T-helper 2 cell treated with Interferon-gamma antibody and Interleukin-4, amounts not matched to agents 5 μg/mL and 100 μg/mL, for 36 hours (primary cell): ENCODE results near the gene KRT78.

ENCODE experiments used
- DNase-seq: peaks from one replicate; pipeline ENCODE4 v3.0.0; 2021; ENCODE audit warnings: low spot score
- H3K27ac Mint-ChIP-seq: one replicate; pipeline ENCODE4 v1.8.0; 2021; ENCODE audit warnings: mild to moderate bottlenecking, mixed read lengths
- H3K27me3 Mint-ChIP-seq: one replicate; pipeline ENCODE4 v1.8.0; 2021; ENCODE audit warnings: low read depth, mixed read lengths
- H3K36me3 Mint-ChIP-seq: one replicate; pipeline ENCODE4 v1.8.0; 2021; ENCODE audit warnings: low read depth, mixed read lengths
- H3K4me1 Mint-ChIP-seq: one replicate; pipeline ENCODE4 v1.8.0; 2021; ENCODE audit warnings: low read depth, mixed read lengths
- H3K4me3 Mint-ChIP-seq: one replicate; pipeline ENCODE4 v1.8.0; 2022; ENCODE audit warnings: mild to moderate bottlenecking, moderate library complexity, mixed read lengths
- H3K9me3 Mint-ChIP-seq: one replicate; pipeline ENCODE4 v1.8.0; 2021; ENCODE audit warnings: mixed read lengths

Gene KRT78

DNA sequence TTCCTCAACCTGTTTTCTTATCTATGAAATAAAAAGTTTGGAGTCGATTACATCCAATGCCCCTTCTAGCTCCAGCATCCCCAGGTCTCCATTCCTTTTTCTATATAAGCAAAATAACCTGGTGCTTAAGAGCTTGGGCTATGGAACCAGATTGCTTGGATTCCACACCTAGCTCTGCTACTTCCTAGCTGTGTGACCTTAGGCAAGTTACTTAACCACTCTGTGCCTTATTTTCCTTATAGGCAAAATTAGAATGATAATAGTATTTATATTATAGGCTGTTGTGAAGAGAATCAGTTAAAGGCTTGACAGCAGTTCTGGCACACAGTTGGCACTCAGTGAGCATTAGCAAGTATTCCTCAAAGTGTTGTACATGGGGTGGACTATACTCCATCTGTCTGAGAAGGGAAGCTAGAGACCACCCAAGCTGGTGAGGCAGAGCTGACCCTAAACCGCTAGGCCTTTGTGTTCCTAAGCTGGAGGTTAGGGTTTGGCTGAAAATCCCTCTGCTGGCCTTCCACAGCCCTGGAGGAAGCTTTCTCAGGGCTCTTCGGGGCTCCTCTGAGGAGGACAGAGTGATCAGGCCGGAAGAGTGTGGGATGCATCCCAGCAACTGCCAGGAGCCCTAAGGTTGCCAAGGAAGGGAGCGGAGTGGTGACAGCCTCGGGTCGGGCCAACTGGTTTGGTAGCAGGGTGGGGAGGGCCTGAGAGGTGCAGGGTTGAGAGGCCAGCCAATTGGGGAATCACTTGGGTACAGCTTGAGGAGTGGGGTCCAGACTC, 28.9 kb downstream of the KRT78 start:
- Mint-ChIP-seq H3K36me3 (no peaks in the 10 kb centered on the region), H3K27ac (no peak overlapping the region), H3K9me3 (no peaks in the 10 kb centered on the region), H3K27me3 (no peaks in the 10 kb centered on the region), H3K4me1 (peaks cover 4% of the 10 kb centered on the region), H3K4me3 (no peak overlapping the region)
- DNase-seq, result no peak

GRCh38 chr12:52818887-52819420, 29.8 kb downstream of the KRT78 start:
- no peaks in the 10 kb centered on the region for H3K9me3 Mint-ChIP-seq
- H3K4me3 Mint-ChIP-seq, result no peak overlapping the region
- peaks cover 2% of the 10 kb centered on the region for H3K27me3 Mint-ChIP-seq
- DNase-seq, result no peak
- no peaks in the 10 kb centered on the region for H3K36me3 Mint-ChIP-seq
- peaks cover 4% of the 10 kb centered on the region for H3K4me1 Mint-ChIP-seq
- H3K27ac Mint-ChIP-seq, result no peak overlapping the region

DNA sequence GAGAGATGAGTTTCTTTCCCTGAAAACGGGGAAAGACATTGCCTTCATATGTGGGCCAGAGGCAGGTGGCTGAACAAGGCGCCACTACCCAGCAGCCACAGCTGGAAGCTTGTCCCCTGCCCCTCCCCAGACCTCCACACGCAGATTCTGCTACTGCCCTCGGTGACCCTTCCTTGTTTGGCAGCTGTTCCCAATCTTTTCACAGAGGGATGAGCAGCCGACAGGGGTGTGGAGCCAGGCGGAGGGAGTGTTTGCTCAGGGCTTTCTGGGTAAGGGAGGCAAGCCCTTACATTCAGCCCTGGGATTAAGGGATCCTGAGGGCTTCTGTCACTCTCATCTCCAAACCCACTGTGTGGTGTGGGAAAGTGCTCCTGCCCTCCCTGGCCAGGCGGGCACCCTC, 30.4 kb downstream of the KRT78 start:
- Mint-ChIP-seq H3K4me3 (no peak overlapping the region), H3K27me3 (peaks cover 2% of the 10 kb centered on the region), H3K27ac (no peak overlapping the region), H3K4me1 (peaks cover 4% of the 10 kb centered on the region), H3K36me3 (no peaks in the 10 kb centered on the region), H3K9me3 (no peaks in the 10 kb centered on the region)
- DNase-seq, result no peak

GRCh38 chr12:52817699-52818238, 31.0 kb downstream of the KRT78 start:
- Mint-ChIP-seq H3K9me3 (no peaks in the 10 kb centered on the region), H3K27ac (no peak overlapping the region), H3K4me3 (no peak overlapping the region), H3K27me3 (peaks cover 2% of the 10 kb centered on the region), H3K4me1 (peaks cover 4% of the 10 kb centered on the region), H3K36me3 (no peaks in the 10 kb centered on the region)
- no peak for DNase-seq

DNA sequence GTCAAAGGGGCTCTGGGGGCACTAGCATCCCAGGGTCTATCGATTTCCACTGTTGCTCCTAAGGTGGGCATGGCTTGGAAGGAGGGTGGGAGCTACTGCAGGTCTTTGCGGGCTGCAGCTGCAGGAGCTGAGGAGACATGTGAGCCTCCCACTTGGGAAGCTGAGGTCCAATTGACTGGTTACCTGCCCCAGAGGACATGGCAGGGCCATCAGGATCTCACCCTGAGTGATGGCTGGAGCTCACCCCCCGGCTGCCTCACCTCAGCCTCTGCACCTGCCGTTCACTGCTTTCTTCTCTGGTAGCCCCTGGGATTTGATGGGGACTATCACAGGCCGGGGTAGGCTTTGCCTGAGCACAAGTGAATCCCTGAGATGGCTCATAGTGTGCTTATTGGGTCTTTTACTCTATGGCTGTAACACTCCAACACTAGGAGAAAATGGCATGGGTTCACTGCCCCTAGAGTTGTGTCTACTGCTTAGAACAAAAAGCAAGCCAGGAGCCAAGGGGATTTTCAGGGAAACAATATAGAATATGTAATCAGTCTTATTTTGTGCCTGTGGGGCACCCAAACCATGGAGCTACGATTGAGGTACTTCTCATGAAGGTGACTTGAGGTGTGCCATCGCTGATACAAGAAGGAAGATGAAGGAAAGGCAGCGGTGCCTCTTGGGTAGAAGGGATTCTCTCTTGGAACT, 31.6 kb downstream of the KRT78 start:
- no peak for DNase-seq
- H3K9me3 Mint-ChIP-seq, result no peaks in the 10 kb centered on the region
- peaks cover 4% of the 10 kb centered on the region for H3K4me1 Mint-ChIP-seq
- peaks cover 2% of the 10 kb centered on the region for H3K27me3 Mint-ChIP-seq
- no peak overlapping the region for H3K4me3 Mint-ChIP-seq
- H3K36me3 Mint-ChIP-seq, result no peaks in the 10 kb centered on the region
- H3K27ac Mint-ChIP-seq, result no peak overlapping the region

DNA sequence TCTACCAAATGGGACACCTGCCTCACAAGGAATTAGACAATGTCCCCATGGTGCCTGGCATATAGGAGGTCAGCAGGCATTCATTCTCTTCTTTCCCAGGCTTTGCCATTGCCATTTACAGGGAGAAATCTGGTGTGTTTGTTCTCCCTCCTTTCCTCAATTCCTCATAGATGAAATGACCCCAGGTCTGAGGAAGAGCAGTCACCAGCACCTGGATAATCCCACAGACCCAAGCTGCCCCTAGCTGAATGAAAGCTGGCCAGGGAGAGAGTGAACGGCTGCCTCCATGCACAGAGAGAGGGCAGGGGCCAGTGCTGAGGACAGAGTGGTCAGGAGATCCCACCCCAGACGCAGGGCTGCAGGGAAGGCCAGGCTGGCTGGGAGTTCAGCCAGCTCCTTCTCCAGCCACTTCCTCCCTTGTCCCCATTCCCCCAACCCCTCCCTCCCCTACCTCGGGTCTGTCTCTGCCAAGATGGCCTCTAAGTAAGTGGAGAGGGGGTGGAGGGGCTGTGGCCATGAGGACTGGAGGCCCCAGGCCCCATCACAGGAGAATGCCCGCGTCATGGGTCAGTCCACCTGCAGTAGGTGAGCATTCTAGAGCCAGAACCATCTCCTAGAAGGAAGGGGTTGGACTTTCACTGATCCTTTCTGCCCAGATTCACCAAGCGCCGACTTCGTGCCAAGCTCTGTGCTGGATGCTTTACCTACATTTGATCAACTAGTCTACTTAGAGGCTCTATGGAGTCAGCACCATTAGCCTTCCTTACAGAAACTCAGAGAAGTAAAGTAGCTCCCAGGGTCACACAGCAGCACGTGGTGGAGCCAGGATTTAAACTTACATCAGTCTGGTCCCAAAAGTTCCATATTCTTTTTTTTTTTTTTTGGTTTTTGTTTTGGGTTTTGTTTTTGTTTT, 32.9 kb downstream of the KRT78 start:
- no peaks in the 10 kb centered on the region for H3K36me3 Mint-ChIP-seq
- H3K4me1 Mint-ChIP-seq, result peaks cover 4% of the 10 kb centered on the region
- H3K27ac Mint-ChIP-seq, result no peak overlapping the region
- H3K27me3 Mint-ChIP-seq, result peaks cover 2% of the 10 kb centered on the region
- H3K4me3 Mint-ChIP-seq, result no peak overlapping the region
- H3K9me3 Mint-ChIP-seq, result no peaks in the 10 kb centered on the region
- no peak for DNase-seq

DNA sequence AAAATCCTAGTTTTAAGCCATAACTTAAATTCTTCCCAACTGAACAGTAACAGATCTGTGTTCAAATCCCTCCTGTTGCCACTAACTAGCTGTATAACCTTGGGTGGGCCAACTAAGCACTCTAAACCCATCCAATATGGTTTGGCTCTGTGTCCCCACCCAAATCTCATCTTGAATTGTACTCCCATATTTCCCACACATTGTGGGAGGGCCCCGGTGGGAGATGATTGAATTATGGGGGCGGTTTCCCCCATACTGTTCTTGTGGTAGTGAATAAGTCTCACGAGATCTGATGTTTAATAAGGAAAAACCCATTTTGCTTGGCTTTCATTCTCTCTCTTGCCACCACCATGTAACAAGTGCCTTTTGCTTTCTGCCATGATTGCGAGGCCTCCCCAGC, 33.6 kb downstream of the KRT78 start:
- H3K4me1 Mint-ChIP-seq, result peaks cover 4% of the 10 kb centered on the region
- H3K9me3 Mint-ChIP-seq, result no peaks in the 10 kb centered on the region
- peaks cover 2% of the 10 kb centered on the region for H3K27me3 Mint-ChIP-seq
- no peak for DNase-seq
- no peak overlapping the region for H3K4me3 Mint-ChIP-seq
- H3K27ac Mint-ChIP-seq, result no peak overlapping the region
- H3K36me3 Mint-ChIP-seq, result no peaks in the 10 kb centered on the region

- Mint-ChIP-seq H3K27me3 (peaks cover 2% of the 10 kb centered on the region), H3K36me3 (no peaks in the 10 kb centered on the region), H3K4me1 (peaks cover 4% of the 10 kb centered on the region), H3K4me3 (no peak overlapping the region), H3K27ac (no peak overlapping the region), H3K9me3 (no peaks in the 10 kb centered on the region)
- DNase-seq, result no peak
These were observed 34.1 kb downstream of the KRT78 start for GRCh38 chr12:52814710-52815155.

- Mint-ChIP-seq H3K27me3 (peaks cover 2% of the 10 kb centered on the region), H3K4me3 (no peak within 1 kb of the TSS), H3K4me1 (peaks cover 4% of the 10 kb centered on the region), H3K9me3 (no peaks in the 10 kb centered on the region), H3K36me3 (no peaks in the 10 kb centered on the region), H3K27ac (no peak within 1 kb of the TSS)
- no peak for DNase-seq
These were observed 34.7 kb downstream of the KRT78 start, which contains the start of gene KRT4 for GRCh38 chr12:52813885-52814709. Gene KRT4 (minus strand): TSS chr12:52814116. CDS start chr12:52814058, 58 bp downstream.

DNA sequence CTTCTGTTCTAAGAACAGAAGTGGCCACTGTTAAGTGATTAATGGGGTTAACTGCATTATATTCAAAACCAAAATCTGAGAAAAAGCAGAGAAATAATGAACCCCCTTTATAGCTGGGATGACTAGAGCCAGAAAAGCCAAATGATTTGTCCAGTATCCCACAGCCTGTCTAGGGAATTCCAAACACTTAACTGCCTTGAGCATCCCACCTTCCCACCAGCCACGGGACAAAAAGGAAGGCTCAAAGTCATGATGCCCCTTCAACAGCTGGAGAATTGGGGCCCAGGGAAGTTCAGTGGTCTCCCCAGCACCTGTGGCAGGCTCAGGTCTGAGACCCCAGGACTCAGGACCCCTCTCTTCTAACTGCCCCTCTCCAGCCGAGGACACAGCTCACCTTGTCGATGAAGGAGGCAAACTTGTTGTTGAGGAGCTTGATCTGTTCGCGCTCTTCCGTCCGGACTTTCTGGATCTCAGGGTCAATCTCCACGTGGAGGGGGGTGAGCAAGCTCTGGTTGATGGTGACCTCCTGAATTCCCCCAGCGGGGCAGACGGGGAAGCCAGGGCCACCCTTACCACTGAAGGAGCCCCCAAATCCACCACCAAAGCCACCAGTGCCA, 35.5 kb downstream of the KRT78 start:
- H3K36me3 Mint-ChIP-seq, result no peaks in the 10 kb centered on the region
- H3K27me3 Mint-ChIP-seq, result peaks cover 2% of the 10 kb centered on the region
- H3K9me3 Mint-ChIP-seq, result no peaks in the 10 kb centered on the region
- no peak overlapping the region for H3K27ac Mint-ChIP-seq
- no peak for DNase-seq
- H3K4me1 Mint-ChIP-seq, result peaks cover 4% of the 10 kb centered on the region
- H3K4me3 Mint-ChIP-seq, result no peak overlapping the region

GRCh38 chr12:52812749-52813148, 36.0 kb downstream of the KRT78 start:
- no peak overlapping the region for H3K4me3 Mint-ChIP-seq
- DNase-seq, result no peak
- H3K27ac Mint-ChIP-seq, result no peak overlapping the region
- no peaks in the 10 kb centered on the region for H3K9me3 Mint-ChIP-seq
- peaks cover 4% of the 10 kb centered on the region for H3K4me1 Mint-ChIP-seq
- H3K36me3 Mint-ChIP-seq, result no peaks in the 10 kb centered on the region
- H3K27me3 Mint-ChIP-seq, result peaks cover 2% of the 10 kb centered on the region

- Mint-ChIP-seq H3K36me3 (no peaks in the 10 kb centered on the region), H3K27ac (no peak overlapping the region), H3K9me3 (no peaks in the 10 kb centered on the region), H3K27me3 (peaks cover 2% of the 10 kb centered on the region), H3K4me1 (no peaks in the 10 kb centered on the region), H3K4me3 (no peak overlapping the region)
- no peak for DNase-seq
These were observed 36.8 kb downstream of the KRT78 start for GRCh38 chr12:52812073-52812400.
